Activated naive CD4-positive, alpha-beta T cell treated with anti-CD3 and anti-CD28 coated beads, Interleukin-2, amount 10 ng/mL, durations not matched to agents 7 days and 5 days (primary cell): ENCODE measurements around the gene EFNA5.

Experiments
- CTCF ChIA-PET: fragments of 350-600 bp; sonication (Branson Sonifier 250); formaldehyde crosslinking; loops from one replicate; lab custom pipeline; 2021; ENCODE audit warnings: antibody characterized with exemption; lab: Charles Lee
- DNase-seq: peaks from one replicate; pipeline ENCODE4 v3.0.0-alpha.2; 2020
- H3K27ac Mint-ChIP-seq: one replicate; pipeline ENCODE4 v1.8.0; 2021; ENCODE audit warnings: mild to moderate bottlenecking, moderate library complexity, mixed read lengths
- H3K27me3 Mint-ChIP-seq: one replicate; pipeline ENCODE4 v1.8.0; 2021; ENCODE audit warnings: mild to moderate bottlenecking, mixed read lengths
- H3K36me3 Mint-ChIP-seq: one replicate; pipeline ENCODE4 v1.8.0; 2021; ENCODE audit warnings: mixed read lengths
- H3K4me1 Mint-ChIP-seq: one replicate; pipeline ENCODE4 v1.8.0; 2021; ENCODE audit warnings: mixed read lengths
- H3K4me3 Mint-ChIP-seq: one replicate; pipeline ENCODE4 v1.8.0; 2021; ENCODE audit warnings: mild to moderate bottlenecking, moderate library complexity, mixed read lengths
- H3K9me3 Mint-ChIP-seq: one replicate; pipeline ENCODE4 v1.8.0; 2021; ENCODE audit warnings: mixed read lengths

Gene EFNA5

GRCh38 chr5:107422494-107422893, 248.2 kb downstream of the EFNA5 start:
- no peaks in the 10 kb centered on the region for H3K4me1 Mint-ChIP-seq
- no peak overlapping the region for H3K4me3 Mint-ChIP-seq
- DNase-seq = no peak
- H3K9me3 Mint-ChIP-seq = no peaks in the 10 kb centered on the region
- H3K27me3 Mint-ChIP-seq = peaks cover 8% of the 10 kb centered on the region
- H3K27ac Mint-ChIP-seq = no peak overlapping the region
- no peaks in the 10 kb centered on the region for H3K36me3 Mint-ChIP-seq
- CTCF ChIA-PET = no interaction called here

- CTCF ChIA-PET = no interaction called here
- Mint-ChIP-seq H3K27ac (no peak overlapping the region), H3K4me1 (no peaks in the 10 kb centered on the region), H3K9me3 (no peaks in the 10 kb centered on the region), H3K27me3 (peaks cover 8% of the 10 kb centered on the region), H3K4me3 (no peak overlapping the region), H3K36me3 (no peaks in the 10 kb centered on the region)
- DNase-seq = no peak
These were observed 251.2 kb downstream of the EFNA5 start for GRCh38 chr5:107419498-107419897.

- Mint-ChIP-seq H3K4me3 (no peak overlapping the region), H3K9me3 (no peaks in the 10 kb centered on the region), H3K4me1 (no peaks in the 10 kb centered on the region), H3K27ac (no peak overlapping the region), H3K36me3 (no peaks in the 10 kb centered on the region), H3K27me3 (peaks cover 8% of the 10 kb centered on the region)
- CTCF ChIA-PET = no interaction called here
- DNase-seq = no peak
These were observed 251.8 kb downstream of the EFNA5 start for GRCh38 chr5:107418902-107419301.

- CTCF ChIA-PET = no interaction called here
- Mint-ChIP-seq H3K36me3 (no peaks in the 10 kb centered on the region), H3K4me3 (no peak overlapping the region), H3K4me1 (no peaks in the 10 kb centered on the region), H3K9me3 (no peaks in the 10 kb centered on the region), H3K27me3 (peaks cover 8% of the 10 kb centered on the region), H3K27ac (no peak overlapping the region)
- DNase-seq = no peak
These were observed 252.7 kb downstream of the EFNA5 start for GRCh38 chr5:107418071-107418470.

GRCh38 chr5:107415762-107416161, 255.0 kb downstream of the EFNA5 start:
- no peak overlapping the region for H3K4me3 Mint-ChIP-seq
- H3K27me3 Mint-ChIP-seq = no peaks in the 10 kb centered on the region
- no peaks in the 10 kb centered on the region for H3K9me3 Mint-ChIP-seq
- H3K4me1 Mint-ChIP-seq = no peaks in the 10 kb centered on the region
- CTCF ChIA-PET = no interaction called here
- no peaks in the 10 kb centered on the region for H3K36me3 Mint-ChIP-seq
- DNase-seq = no peak
- H3K27ac Mint-ChIP-seq = no peak overlapping the region

GRCh38 chr5:107414802-107415201, 255.9 kb downstream of the EFNA5 start:
- no peaks in the 10 kb centered on the region for H3K27me3 Mint-ChIP-seq

GRCh38 chr5:107413754-107414153, 257.0 kb downstream of the EFNA5 start:
- CTCF ChIA-PET = no interaction called here
- H3K4me1 Mint-ChIP-seq = no peaks in the 10 kb centered on the region
- no peaks in the 10 kb centered on the region for H3K9me3 Mint-ChIP-seq
- H3K27ac Mint-ChIP-seq = no peak overlapping the region
- H3K4me3 Mint-ChIP-seq = no peak overlapping the region
- no peaks in the 10 kb centered on the region for H3K27me3 Mint-ChIP-seq
- no peaks in the 10 kb centered on the region for H3K36me3 Mint-ChIP-seq
- DNase-seq = no peak

More at GRCh38 chr5:107414802-107415201, 255.9 kb downstream of the EFNA5 start:
- Mint-ChIP-seq H3K4me1 (no peaks in the 10 kb centered on the region), H3K27ac (no peak overlapping the region), H3K9me3 (no peaks in the 10 kb centered on the region), H3K36me3 (no peaks in the 10 kb centered on the region), H3K4me3 (no peak overlapping the region)
- DNase-seq = no peak
- CTCF ChIA-PET = no interaction called here

GRCh38 chr5:107408564-107408963, 262.2 kb downstream of the EFNA5 start:
- Mint-ChIP-seq H3K36me3 (no peaks in the 10 kb centered on the region), H3K9me3 (no peaks in the 10 kb centered on the region), H3K27me3 (no peaks in the 10 kb centered on the region), H3K4me3 (no peak overlapping the region), H3K4me1 (no peaks in the 10 kb centered on the region), H3K27ac (no peak overlapping the region)
- no peak for DNase-seq
- CTCF ChIA-PET = no interaction called here

- CTCF ChIA-PET = no interaction called here
- no peaks in the 10 kb centered on the region for H3K36me3 Mint-ChIP-seq
- H3K4me1 Mint-ChIP-seq = no peaks in the 10 kb centered on the region
- peaks cover 3% of the 10 kb centered on the region for H3K27me3 Mint-ChIP-seq
- DNase-seq = no peak
- H3K4me3 Mint-ChIP-seq = no peak overlapping the region
- H3K9me3 Mint-ChIP-seq = no peaks in the 10 kb centered on the region
- no peak overlapping the region for H3K27ac Mint-ChIP-seq
These were observed 262.9 kb downstream of the EFNA5 start for GRCh38 chr5:107407713-107408298.

- Mint-ChIP-seq H3K27ac (no peak overlapping the region), H3K27me3 (peaks cover 4% of the 10 kb centered on the region), H3K9me3 (no peaks in the 10 kb centered on the region), H3K36me3 (no peaks in the 10 kb centered on the region), H3K4me1 (no peaks in the 10 kb centered on the region), H3K4me3 (no peak overlapping the region)
- no peak for DNase-seq
- CTCF ChIA-PET = no interaction called here
These were observed 266.0 kb downstream of the EFNA5 start for GRCh38 chr5:107404595-107405374.

- Mint-ChIP-seq H3K4me1 (no peaks in the 10 kb centered on the region), H3K4me3 (no peak overlapping the region), H3K9me3 (no peaks in the 10 kb centered on the region), H3K27ac (no peak overlapping the region), H3K36me3 (no peaks in the 10 kb centered on the region), H3K27me3 (peaks cover 4% of the 10 kb centered on the region)
- CTCF ChIA-PET = no interaction called here
- no peak for DNase-seq
These were observed 267.3 kb downstream of the EFNA5 start for GRCh38 chr5:107403228-107403953.

- CTCF ChIA-PET = no interaction called here
- no peak overlapping the region for H3K4me3 Mint-ChIP-seq
- H3K27ac Mint-ChIP-seq = no peak overlapping the region
- no peak for DNase-seq
- H3K36me3 Mint-ChIP-seq = no peaks in the 10 kb centered on the region
- peaks cover 4% of the 10 kb centered on the region for H3K27me3 Mint-ChIP-seq
- no peaks in the 10 kb centered on the region for H3K9me3 Mint-ChIP-seq
- no peaks in the 10 kb centered on the region for H3K4me1 Mint-ChIP-seq
These were observed 268.1 kb downstream of the EFNA5 start for GRCh38 chr5:107402434-107403227.

- Mint-ChIP-seq H3K4me1 (no peaks in the 10 kb centered on the region), H3K27me3 (peaks cover 4% of the 10 kb centered on the region), H3K27ac (no peak overlapping the region), H3K9me3 (no peaks in the 10 kb centered on the region), H3K36me3 (no peaks in the 10 kb centered on the region), H3K4me3 (no peak overlapping the region)
- CTCF ChIA-PET = no interaction called here
- DNase-seq = no peak
These were observed 269.1 kb downstream of the EFNA5 start for GRCh38 chr5:107401470-107402122.

- no peak for DNase-seq
- Mint-ChIP-seq H3K9me3 (no peaks in the 10 kb centered on the region), H3K4me1 (no peaks in the 10 kb centered on the region), H3K27me3 (peaks cover 4% of the 10 kb centered on the region), H3K36me3 (no peaks in the 10 kb centered on the region), H3K4me3 (no peak overlapping the region), H3K27ac (no peak overlapping the region)
- CTCF ChIA-PET = no interaction called here
These were observed 270.4 kb downstream of the EFNA5 start for GRCh38 chr5:107400328-107400727.
